Parathyroid adenoma (tissue), 2 donors: Measurements from ENCODE around the gene C5orf63.
"Not testable (repeated sequence)": the region's sequence is repeated elsewhere in the genome, so short reads cannot be mapped to it uniquely, and the experiment has no call there.

Experiments
- H2AFZ ChIP-seq: fragments of 300-600 bp; sonication (generic); one replicate; pipeline ENCODE4 v1.7.0; 2017; ENCODE audit warnings: antibody characterized with exemption, mild to moderate bottlenecking
- H3K27ac ChIP-seq: fragments of 300-600 bp; sonication (generic); one replicate; pipeline ENCODE4 v1.7.0; 2017
- H3K27me3 ChIP-seq: fragments of 300-600 bp; sonication (generic); one replicate; pipeline ENCODE4 v1.7.0; 2017; ENCODE audit warnings: low read length; ENCODE audit not compliant: control insufficient read depth, insufficient read depth
- H3K36me3 ChIP-seq: fragments of 300-600 bp; sonication (generic); one replicate; pipeline ENCODE4 v1.7.0; 2017; ENCODE audit warnings: low read length; ENCODE audit not compliant: control insufficient read depth, insufficient read depth
- H3K4me1 ChIP-seq: fragments of 300-600 bp; sonication (generic); one replicate; pipeline ENCODE4 v1.7.0; 2017; ENCODE audit warnings: control low read depth
- H3K4me2 ChIP-seq: fragments of 300-600 bp; sonication (generic); one replicate; pipeline ENCODE4 v1.7.0; 2017; ENCODE audit warnings: low read length
- H3K4me3 ChIP-seq: fragments of 300-600 bp; sonication (generic); one replicate; pipeline ENCODE4 v1.7.0; 2017; ENCODE audit warnings: low read depth, low read length
- H3K79me2 ChIP-seq: fragments of 300-600 bp; sonication (generic); one replicate; pipeline ENCODE4 v1.7.0; 2017; ENCODE audit warnings: control low read depth
- H3K9ac ChIP-seq: fragments of 300-600 bp; sonication (generic); one replicate; pipeline ENCODE4 v1.7.0; 2017; ENCODE audit warnings: mild to moderate bottlenecking
- H3K9me3 ChIP-seq: fragments of 300-600 bp; sonication (generic); one replicate; pipeline ENCODE4 v1.7.0; 2017; ENCODE audit warnings: low read length; ENCODE audit not compliant: control insufficient read depth
- TF ChIP-seq, protein P1 (sequence below): fragments of 300-600 bp; sonication (generic); IDR thresholded peaks from one replicate; pipeline ENCODE4 v1.7.0; 2017; ENCODE audit warnings: antibody characterized with exemption, mild to moderate bottlenecking
- donor health status: primary hyperparathyroidism.

The C5orf63 gene

DNA sequence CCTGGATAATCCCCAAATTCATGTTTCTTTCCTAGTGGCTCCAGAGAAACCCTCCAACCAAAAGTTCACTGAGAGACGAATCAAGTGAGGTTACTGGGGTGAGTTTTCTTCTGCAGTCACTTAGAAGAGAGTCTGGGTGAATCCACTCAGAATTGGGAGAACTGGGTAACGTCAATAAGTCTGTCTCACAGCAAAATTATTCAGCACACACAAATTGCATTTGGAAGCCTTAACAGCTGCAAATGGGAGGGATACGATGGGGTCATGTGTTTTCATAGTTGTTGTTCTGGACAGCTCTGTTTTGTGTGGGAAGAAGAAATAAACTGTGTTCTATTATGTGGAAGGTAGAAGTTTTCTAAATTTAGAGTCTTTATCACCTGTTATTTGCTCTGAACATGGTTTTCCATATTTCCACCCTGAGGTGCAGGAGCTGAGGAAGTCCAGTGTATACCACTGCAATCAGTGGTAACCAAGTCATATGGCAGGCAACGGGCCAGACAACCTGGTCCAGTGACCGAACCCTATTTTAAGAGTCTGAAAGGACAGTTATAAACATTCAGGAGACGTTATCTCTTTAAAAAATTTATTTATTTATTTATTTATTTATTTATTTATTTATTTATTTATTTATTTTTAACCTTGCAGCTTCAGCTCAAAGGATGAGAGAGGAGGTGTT lies 64.9 kb downstream of the C5orf63 start:
- H2AFZ ChIP-seq: no peak overlapping the region
- no peaks in the 10 kb centered on the region for H3K9me3 ChIP-seq
- no peaks in the 10 kb centered on the region for H3K27me3 ChIP-seq
- H3K4me3 ChIP-seq: no peak overlapping the region
- no peak overlapping the region for H3K4me2 ChIP-seq
- no peaks in the 10 kb centered on the region for H3K36me3 ChIP-seq
- no peak overlapping the region for H3K27ac ChIP-seq
- H3K9ac ChIP-seq: no peak overlapping the region
- no peaks in the 10 kb centered on the region for H3K4me1 ChIP-seq
- TF ChIP-seq, protein P1, sequence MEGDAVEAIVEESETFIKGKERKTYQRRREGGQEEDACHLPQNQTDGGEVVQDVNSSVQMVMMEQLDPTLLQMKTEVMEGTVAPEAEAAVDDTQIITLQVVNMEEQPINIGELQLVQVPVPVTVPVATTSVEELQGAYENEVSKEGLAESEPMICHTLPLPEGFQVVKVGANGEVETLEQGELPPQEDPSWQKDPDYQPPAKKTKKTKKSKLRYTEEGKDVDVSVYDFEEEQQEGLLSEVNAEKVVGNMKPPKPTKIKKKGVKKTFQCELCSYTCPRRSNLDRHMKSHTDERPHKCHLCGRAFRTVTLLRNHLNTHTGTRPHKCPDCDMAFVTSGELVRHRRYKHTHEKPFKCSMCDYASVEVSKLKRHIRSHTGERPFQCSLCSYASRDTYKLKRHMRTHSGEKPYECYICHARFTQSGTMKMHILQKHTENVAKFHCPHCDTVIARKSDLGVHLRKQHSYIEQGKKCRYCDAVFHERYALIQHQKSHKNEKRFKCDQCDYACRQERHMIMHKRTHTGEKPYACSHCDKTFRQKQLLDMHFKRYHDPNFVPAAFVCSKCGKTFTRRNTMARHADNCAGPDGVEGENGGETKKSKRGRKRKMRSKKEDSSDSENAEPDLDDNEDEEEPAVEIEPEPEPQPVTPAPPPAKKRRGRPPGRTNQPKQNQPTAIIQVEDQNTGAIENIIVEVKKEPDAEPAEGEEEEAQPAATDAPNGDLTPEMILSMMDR: no peak
- H3K79me2 ChIP-seq: no peaks in the 10 kb centered on the region

DNA sequence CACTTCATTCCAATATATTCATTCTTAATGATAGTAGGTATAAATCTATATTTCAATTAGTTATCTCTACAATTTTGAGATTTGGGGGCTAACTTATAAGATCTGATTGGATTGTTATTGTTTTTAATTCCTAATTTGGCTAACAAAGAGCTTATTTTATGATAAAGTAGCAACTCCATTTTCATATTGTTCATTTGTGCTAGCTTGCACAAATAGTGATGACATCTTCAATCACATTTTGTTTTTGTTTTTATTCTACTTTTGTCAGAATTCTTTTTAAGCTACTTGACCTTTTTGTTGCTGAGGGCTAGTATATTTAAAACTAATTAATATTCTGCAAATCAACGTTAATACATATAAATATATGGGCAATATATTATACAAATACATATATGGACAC lies 65.8 kb downstream of the C5orf63 start:
- Histone ChIP-seq H3K4me1 (no peaks in the 10 kb centered on the region), H3K36me3 (no peaks in the 10 kb centered on the region), H2AFZ (no peak overlapping the region), H3K4me3 (no peak overlapping the region), H3K27me3 (no peaks in the 10 kb centered on the region), H3K4me2 (no peak overlapping the region), H3K27ac (no peak overlapping the region), H3K79me2 (no peaks in the 10 kb centered on the region), H3K9me3 (no peaks in the 10 kb centered on the region), H3K9ac (no peak overlapping the region)
- TF ChIP-seq, protein P1: no peak

DNA sequence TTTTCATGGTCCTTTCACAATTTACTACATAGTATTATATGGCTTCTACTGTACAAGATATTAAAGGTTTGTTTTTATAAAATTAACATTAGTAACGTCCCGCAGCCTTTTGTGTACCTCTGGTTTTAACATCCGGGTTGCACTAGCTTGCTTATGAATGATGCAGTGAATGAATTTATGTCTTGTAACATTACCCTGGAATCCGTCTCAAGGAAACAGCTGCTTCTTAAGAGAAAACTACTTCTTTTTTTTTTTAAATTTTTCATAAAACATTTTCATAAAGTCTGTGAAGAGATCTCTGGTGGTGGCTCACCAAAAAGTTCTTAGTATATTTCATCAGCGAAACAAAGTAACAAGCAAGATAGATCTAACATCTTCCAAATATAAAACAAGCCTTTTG lies 66.6 kb downstream of the C5orf63 start:
- H2AFZ ChIP-seq: no peak overlapping the region

DNA sequence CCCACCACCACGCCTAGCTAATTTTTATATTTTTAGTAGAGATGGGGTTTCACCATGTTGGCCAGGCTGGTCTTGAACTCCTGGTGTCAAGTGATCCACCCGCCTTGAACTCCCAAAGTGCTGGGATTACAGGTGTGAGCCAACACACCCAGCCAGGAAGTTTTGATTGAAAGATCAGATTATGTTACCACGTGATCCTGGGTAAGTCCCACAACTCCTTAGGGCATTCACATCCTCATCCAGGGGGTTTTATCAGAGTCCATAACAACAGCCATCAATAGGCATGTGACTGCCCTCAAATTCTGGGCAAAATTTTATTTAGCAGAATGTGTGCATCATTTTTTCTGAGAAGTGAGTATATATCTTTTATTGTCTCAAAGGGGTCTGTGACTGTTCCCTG lies 68.0 kb downstream of the C5orf63 start:
- H3K9me3 ChIP-seq, H3K9ac ChIP-seq, H3K27me3 ChIP-seq, H3K4me1 ChIP-seq, H3K27ac ChIP-seq, H3K4me2 ChIP-seq, H3K79me2 ChIP-seq, H3K4me3 ChIP-seq, H3K36me3 ChIP-seq, H2AFZ ChIP-seq: not testable (repeated sequence)

More for the DNA sequence above, 66.6 kb downstream of the C5orf63 start:
- Histone ChIP-seq H3K79me2 (no peaks in the 10 kb centered on the region), H3K9me3 (no peaks in the 10 kb centered on the region), H3K36me3 (no peaks in the 10 kb centered on the region), H3K27ac (no peak overlapping the region), H3K4me1 (no peaks in the 10 kb centered on the region), H3K27me3 (no peaks in the 10 kb centered on the region), H3K9ac (no peak overlapping the region), H3K4me3 (no peak overlapping the region), H3K4me2 (no peak overlapping the region)
- TF ChIP-seq, protein P1: no peak

DNA sequence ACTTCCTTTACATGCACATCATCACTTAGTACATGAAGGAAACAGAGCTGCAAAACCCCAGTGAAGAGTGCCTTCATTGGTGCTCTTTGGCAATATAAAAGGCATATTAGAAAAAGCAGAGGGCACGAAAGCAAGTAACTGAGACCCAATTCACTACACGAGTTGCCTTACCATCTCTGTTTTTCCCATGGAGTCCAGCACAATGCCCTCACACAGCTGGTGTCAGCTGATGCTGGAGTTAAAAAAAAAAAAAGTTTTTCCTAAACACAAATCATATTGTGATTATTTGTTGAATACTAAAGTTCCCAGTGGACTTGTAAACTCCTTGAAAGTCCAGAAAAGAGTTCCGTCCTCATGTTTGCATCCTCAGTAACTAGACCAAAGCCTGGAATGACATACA lies 68.6 kb downstream of the C5orf63 start:
- H3K27me3 ChIP-seq: no peaks in the 10 kb centered on the region
- H3K4me3 ChIP-seq: no peak overlapping the region
- no peak overlapping the region for H3K27ac ChIP-seq
- H3K9ac ChIP-seq: no peak overlapping the region
- no peak overlapping the region for H2AFZ ChIP-seq
- no peaks in the 10 kb centered on the region for H3K36me3 ChIP-seq
- H3K9me3 ChIP-seq: no peaks in the 10 kb centered on the region
- no peak overlapping the region for H3K4me2 ChIP-seq
- no peaks in the 10 kb centered on the region for H3K4me1 ChIP-seq
- no peaks in the 10 kb centered on the region for H3K79me2 ChIP-seq
- TF ChIP-seq, protein P1: no peak
